C4-2B (cell line): ENCODE results near the gene STEEP1.

Experiments used
- ZFX ChIP-seq: fragments of 450-650 bp; IDR thresholded peaks from 2 replicates; pipeline ENCODE4 v1.6.1; 2017
- TF ChIP-seq, protein P1 (sequence below): fragments of 450-650 bp; conservative IDR thresholded peaks from 2 replicates; pipeline ENCODE4 v1.5.1; 2017; ENCODE audit warnings: mild to moderate bottlenecking

DNA sequence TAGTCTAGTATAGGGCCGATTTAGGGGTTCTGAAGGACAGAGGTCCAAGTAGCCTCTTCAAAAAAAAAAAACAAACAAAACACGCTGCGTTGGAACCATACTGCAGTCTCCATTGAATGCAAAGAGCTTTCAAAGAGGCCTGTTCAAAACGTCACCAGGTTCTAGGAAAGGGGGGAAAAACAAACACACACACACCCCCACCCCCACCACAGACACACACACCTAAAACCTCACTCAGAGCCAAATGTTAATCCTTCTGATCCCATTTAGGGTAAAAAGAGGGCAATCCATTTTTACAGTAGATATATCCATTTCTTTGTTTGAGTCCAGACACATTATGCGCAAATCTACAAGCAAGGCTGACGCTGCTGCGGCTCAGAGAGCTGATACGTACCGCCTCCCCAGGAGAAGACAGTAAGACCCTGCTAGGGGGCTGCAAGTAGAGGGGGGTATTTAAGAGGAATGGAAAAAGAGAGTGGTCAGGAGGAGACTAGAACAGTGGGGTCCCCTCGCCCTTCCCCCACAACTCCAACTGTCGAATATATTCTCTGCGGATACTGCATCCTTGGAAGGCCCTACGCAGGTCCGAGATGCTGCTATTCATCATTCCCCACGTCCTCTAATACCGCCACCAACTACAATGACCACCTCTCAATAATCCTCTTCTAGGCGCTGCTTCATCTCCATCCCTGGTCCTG lies 39.7 kb upstream of the STEEP1 start:
- TF ChIP-seq, protein P1, sequence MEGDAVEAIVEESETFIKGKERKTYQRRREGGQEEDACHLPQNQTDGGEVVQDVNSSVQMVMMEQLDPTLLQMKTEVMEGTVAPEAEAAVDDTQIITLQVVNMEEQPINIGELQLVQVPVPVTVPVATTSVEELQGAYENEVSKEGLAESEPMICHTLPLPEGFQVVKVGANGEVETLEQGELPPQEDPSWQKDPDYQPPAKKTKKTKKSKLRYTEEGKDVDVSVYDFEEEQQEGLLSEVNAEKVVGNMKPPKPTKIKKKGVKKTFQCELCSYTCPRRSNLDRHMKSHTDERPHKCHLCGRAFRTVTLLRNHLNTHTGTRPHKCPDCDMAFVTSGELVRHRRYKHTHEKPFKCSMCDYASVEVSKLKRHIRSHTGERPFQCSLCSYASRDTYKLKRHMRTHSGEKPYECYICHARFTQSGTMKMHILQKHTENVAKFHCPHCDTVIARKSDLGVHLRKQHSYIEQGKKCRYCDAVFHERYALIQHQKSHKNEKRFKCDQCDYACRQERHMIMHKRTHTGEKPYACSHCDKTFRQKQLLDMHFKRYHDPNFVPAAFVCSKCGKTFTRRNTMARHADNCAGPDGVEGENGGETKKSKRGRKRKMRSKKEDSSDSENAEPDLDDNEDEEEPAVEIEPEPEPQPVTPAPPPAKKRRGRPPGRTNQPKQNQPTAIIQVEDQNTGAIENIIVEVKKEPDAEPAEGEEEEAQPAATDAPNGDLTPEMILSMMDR = no peak
- TF ChIP-seq ZFX = no peak
